Endodermal cell (in vitro differentiated cells): Measurements from ENCODE around the gene SYT6. TPM values are rescaled to one million over a fixed set of nuclear protein-coding genes. Genes with fewer than 3 reads are reported as not detected.

ENCODE experiments used
- DNase-seq: peaks from one replicate; pipeline ENCODE4 v3.0.0-alpha.2; 2017
- H3K27ac ChIP-seq: 2 replicates; pipeline ENCODE4 v1.5.1; 2013; ENCODE audit warnings: mild to moderate bottlenecking, low read depth, low read length, moderate library complexity
- H3K27me3 ChIP-seq: 2 replicates; pipeline ENCODE4 v1.6.1; 2013; ENCODE audit warnings: mild to moderate bottlenecking, low read length, moderate library complexity; ENCODE audit not compliant: insufficient read depth, control insufficient read depth, poor library complexity, severe bottlenecking
- H3K36me3 ChIP-seq: 2 replicates; pipeline ENCODE4 v1.7.0; 2013; ENCODE audit warnings: mild to moderate bottlenecking, low read length, moderate library complexity; ENCODE audit not compliant: control insufficient read depth, insufficient read depth
- H3K4me1 ChIP-seq: one replicate; pipeline ENCODE4 v1.7.0; 2013; ENCODE audit warnings: low read length; ENCODE audit not compliant: control insufficient read depth, insufficient read depth
- H3K4me3 ChIP-seq: 2 replicates; pipeline ENCODE4 v1.5.1; 2013; ENCODE audit warnings: mild to moderate bottlenecking, low read length, moderate library complexity
- H3K9ac ChIP-seq: 2 replicates; pipeline ENCODE4 v1.6.1; 2013; ENCODE audit warnings: mild to moderate bottlenecking, low read length, moderate library complexity; ENCODE audit not compliant: poor library complexity, severe bottlenecking; ENCODE audit errors: extremely low read depth
- H3K9me3 ChIP-seq: 2 replicates; pipeline ENCODE4 v1.6.1; 2013; ENCODE audit warnings: mild to moderate bottlenecking, low read length, moderate library complexity; ENCODE audit not compliant: control insufficient read depth
- H3K27ac Mint-ChIP-seq: 2 replicates; pipeline ENCODE4 v1.8.0; 2020; ENCODE audit warnings: mixed read lengths
- H3K27me3 Mint-ChIP-seq: 2 replicates; pipeline ENCODE4 v1.8.0; 2021; ENCODE audit warnings: mild to moderate bottlenecking, mixed read lengths; ENCODE audit not compliant: insufficient read depth
- H3K36me3 Mint-ChIP-seq: 2 replicates; pipeline ENCODE4 v1.8.0; 2020; ENCODE audit warnings: low read depth, mixed read lengths
- H3K4me1 Mint-ChIP-seq: 2 replicates; pipeline ENCODE4 v1.8.0; 2020; ENCODE audit warnings: mixed read lengths
- H3K4me3 Mint-ChIP-seq: 2 replicates; pipeline ENCODE4 v1.8.0; 2020; ENCODE audit warnings: mild to moderate bottlenecking, moderate library complexity, mixed read lengths
- H3K9me3 Mint-ChIP-seq: 2 replicates; pipeline ENCODE4 v1.8.0; 2020; ENCODE audit warnings: mild to moderate bottlenecking, mixed read lengths
- whole genome bisulfite sequencing, 2 experiments: methylation state at CpG; one replicate each; pipeline versions ENCODE4 v1.1.5 to v1.1.7; 2013; ENCODE audit warnings: missing lambda C conversion rate in 2 of 2, mixed read lengths in 1 of 2; ENCODE audit not compliant: insufficient coverage in 1 of 2, insufficient read length in 1 of 2; 5-methylcytosine and 5-hydroxymethylcytosine counted together
- total RNA-seq, 2 donors: library from RNA; stranded (reverse); fragmentation: NEBNext Ultra II Directional in 1 of 2; extraction: Animal tissue kit (Norgen Biotek cat#: 25700) in 1 of 2; gene quantifications; 2 replicates in 1 of 2; 3 replicates in 1 of 2; pipeline ENCODE4 v1.2.1, GENCODE V29; 2021
- TF ChIP-seq, protein P1 (sequence below): fragments of 200-600 bp; sonication (generic); conservative IDR thresholded peaks from 2 replicates; pipeline ENCODE4 v1.5.0; 2021; ENCODE audit warnings: antibody characterized with exemption, mild to moderate bottlenecking

The SYT6 gene
- total RNA-seq, 2 donors from 2014 or later: 1.3 to 4.4 TPM

DNA sequence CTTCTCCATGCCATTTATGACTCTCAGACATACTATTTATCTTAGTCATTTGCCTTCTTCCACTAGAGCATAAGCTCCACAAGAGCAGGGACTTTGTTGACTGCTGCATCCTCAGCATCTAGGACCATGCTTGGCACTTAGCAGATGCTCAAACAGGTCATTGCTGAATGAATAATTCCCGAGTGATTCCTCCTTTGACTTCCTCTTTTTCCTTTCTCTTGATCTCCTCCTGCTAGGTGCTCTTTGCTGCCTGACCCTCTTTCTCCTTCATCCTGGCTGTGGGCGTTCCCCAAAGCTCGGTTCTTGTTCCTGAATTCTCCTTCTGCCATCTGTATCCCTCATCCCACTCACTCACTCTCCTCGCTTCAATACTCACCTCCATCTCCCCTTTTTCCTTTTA lies 23.5 kb downstream of the SYT6 start:
- no peak overlapping the region for H3K4me3 ChIP-seq
- WGBS, 2 experiments: 86 to 93% methylated on average over 1 to 3 of the region's 4 CpGs
- TF ChIP-seq, protein P1, sequence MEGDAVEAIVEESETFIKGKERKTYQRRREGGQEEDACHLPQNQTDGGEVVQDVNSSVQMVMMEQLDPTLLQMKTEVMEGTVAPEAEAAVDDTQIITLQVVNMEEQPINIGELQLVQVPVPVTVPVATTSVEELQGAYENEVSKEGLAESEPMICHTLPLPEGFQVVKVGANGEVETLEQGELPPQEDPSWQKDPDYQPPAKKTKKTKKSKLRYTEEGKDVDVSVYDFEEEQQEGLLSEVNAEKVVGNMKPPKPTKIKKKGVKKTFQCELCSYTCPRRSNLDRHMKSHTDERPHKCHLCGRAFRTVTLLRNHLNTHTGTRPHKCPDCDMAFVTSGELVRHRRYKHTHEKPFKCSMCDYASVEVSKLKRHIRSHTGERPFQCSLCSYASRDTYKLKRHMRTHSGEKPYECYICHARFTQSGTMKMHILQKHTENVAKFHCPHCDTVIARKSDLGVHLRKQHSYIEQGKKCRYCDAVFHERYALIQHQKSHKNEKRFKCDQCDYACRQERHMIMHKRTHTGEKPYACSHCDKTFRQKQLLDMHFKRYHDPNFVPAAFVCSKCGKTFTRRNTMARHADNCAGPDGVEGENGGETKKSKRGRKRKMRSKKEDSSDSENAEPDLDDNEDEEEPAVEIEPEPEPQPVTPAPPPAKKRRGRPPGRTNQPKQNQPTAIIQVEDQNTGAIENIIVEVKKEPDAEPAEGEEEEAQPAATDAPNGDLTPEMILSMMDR: no peak
- H3K27ac ChIP-seq: no peak overlapping the region
- no peaks in the 10 kb centered on the region for H3K36me3 Mint-ChIP-seq
- H3K4me1 Mint-ChIP-seq: no peaks in the 10 kb centered on the region
- H3K9ac ChIP-seq: no peak overlapping the region
- H3K27ac Mint-ChIP-seq: no peak overlapping the region
- H3K9me3 ChIP-seq: no peaks in the 10 kb centered on the region
- H3K4me3 Mint-ChIP-seq: no peak overlapping the region
- H3K36me3 ChIP-seq: no peaks in the 10 kb centered on the region
- no peaks in the 10 kb centered on the region for H3K9me3 Mint-ChIP-seq
- H3K27me3 ChIP-seq: peaks cover 100% of the 10 kb centered on the region
- H3K4me1 ChIP-seq: no peaks in the 10 kb centered on the region
- H3K27me3 Mint-ChIP-seq: peaks cover 84% of the 10 kb centered on the region
- no peak for DNase-seq

DNA sequence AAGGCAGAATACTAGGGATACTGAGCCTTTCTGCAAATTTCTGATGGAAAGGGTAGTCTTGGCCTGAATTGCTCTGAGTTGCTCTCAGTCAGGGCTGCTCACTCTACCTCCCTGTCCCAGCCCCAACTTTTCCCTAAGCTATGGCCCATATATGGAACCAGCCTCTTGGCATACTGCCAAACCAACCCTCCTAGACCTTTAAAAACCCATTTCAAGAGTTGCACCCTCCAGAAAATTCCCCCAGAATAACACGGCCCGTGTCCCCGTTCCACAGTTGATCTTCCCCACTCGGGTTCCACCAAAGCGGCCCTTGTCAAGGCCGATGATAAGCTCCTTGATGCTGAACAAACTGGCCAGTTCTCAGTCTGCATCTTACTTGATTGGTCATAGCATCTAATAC lies 25.4 kb downstream of the SYT6 start:
- H3K27ac Mint-ChIP-seq: no peak overlapping the region
- peaks cover 90% of the 10 kb centered on the region for H3K27me3 Mint-ChIP-seq
- peaks cover 100% of the 10 kb centered on the region for H3K27me3 ChIP-seq
- H3K4me3 ChIP-seq: no peak overlapping the region
- TF ChIP-seq, protein P1: no peak
- no peaks in the 10 kb centered on the region for H3K9me3 ChIP-seq
- no peaks in the 10 kb centered on the region for H3K9me3 Mint-ChIP-seq
- H3K27ac ChIP-seq: no peak overlapping the region
- H3K36me3 ChIP-seq: no peaks in the 10 kb centered on the region
- H3K4me1 Mint-ChIP-seq: peaks cover 2% of the 10 kb centered on the region
- no peak for DNase-seq
- peaks cover 2% of the 10 kb centered on the region for H3K36me3 Mint-ChIP-seq
- H3K9ac ChIP-seq: no peak overlapping the region
- no peak overlapping the region for H3K4me3 Mint-ChIP-seq
- WGBS, 2 experiments: 77% methylated on average over 6 of the region's 6 CpGs
- no peaks in the 10 kb centered on the region for H3K4me1 ChIP-seq

DNA sequence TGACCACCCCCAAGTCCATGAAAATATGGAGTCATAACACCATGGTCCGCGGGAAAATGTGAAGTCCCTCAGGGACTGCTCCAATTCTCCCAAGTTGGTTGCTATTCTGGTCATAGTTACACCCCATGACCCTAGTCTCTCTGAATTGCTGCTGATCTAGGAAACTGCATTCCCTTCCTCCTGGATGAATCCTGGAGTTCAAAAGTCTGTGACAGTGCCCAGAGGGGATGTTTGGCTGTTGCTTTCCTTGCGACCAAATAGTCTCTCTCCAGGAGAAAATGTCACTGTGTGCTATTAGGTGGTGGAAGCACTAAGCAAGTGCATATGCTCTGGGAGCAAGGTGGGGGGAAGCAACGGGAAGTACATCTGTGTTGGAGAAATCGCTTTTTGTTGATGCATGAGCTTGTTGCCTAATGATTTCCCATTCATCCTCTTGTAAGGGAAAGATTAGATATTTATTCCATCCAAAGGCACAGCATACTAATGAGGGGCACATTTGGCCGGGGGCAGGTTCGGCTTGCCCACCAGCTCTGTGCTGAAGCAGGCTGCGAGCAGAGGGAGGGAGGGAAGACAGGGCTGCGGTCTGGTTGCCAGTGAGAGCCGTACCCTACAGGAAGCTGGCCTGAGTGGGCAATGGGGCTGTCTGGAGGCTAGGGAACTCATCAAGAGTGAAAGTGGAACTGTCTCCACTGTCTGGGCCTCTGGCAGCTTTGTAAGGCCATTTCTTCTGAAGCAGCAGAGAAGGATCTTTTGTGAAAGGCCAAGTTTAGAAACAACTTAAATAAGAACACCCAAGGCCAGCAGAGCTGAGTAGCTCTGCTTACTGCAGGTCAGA lies 27.2 kb downstream of the SYT6 start:
- H3K4me3 Mint-ChIP-seq: no peak overlapping the region
- Histone ChIP-seq H3K36me3 (no peaks in the 10 kb centered on the region), H3K4me3 (no peak overlapping the region), H3K9ac (no peak overlapping the region), H3K27ac (no peak overlapping the region), H3K4me1 (no peaks in the 10 kb centered on the region), H3K9me3 (no peaks in the 10 kb centered on the region), H3K27me3 (peaks cover 100% of the 10 kb centered on the region)
- H3K4me1 Mint-ChIP-seq: peaks cover 9% of the 10 kb centered on the region
- H3K27me3 Mint-ChIP-seq: peaks cover 98% of the 10 kb centered on the region
- WGBS, 2 experiments: 94 to 100% methylated on average over 4 to 10 of the region's 10 CpGs
- TF ChIP-seq, protein P1: no peak
- DNase-seq: no peak
- H3K27ac Mint-ChIP-seq: no peak overlapping the region
- peaks cover 2% of the 10 kb centered on the region for H3K36me3 Mint-ChIP-seq
- no peaks in the 10 kb centered on the region for H3K9me3 Mint-ChIP-seq
